Stimulated activated CD8-positive, alpha-beta memory T cell treated with anti-CD3 and anti-CD28 coated beads, Interleukin-15, amount 100 ng/mL, for 24 hours (primary cell): Measurements from ENCODE around the gene PHF12.
"Not testable (repeated sequence)": the region's sequence is repeated elsewhere in the genome, so short reads cannot be mapped to it uniquely, and the experiment has no call there.

ENCODE experiments used
- DNase-seq: peaks from one replicate; pipeline ENCODE4 v3.0.0-alpha.2; 2020; ENCODE audit warnings: low read depth

PHF12 gene

DNA sequence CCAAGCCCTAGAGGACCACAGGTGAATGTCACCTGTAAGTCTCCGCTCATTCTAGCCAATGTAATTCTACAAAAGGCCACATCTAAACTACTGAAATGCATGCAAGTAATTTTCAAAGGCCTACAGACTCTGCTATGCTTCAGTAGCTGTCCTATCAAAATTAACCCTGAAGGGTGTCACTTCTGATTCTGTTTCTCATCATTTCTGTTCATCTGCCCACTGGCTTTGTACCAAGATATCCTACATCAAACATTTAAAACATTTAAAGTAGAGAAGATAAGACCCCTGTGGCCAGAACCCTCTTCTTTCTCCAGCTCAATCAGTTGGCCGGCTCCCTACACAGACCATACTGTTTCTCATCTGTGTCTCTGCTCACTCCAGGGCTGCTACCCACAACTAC, 21.5 kb downstream of the PHF12 start:
- no peak for DNase-seq

DNA sequence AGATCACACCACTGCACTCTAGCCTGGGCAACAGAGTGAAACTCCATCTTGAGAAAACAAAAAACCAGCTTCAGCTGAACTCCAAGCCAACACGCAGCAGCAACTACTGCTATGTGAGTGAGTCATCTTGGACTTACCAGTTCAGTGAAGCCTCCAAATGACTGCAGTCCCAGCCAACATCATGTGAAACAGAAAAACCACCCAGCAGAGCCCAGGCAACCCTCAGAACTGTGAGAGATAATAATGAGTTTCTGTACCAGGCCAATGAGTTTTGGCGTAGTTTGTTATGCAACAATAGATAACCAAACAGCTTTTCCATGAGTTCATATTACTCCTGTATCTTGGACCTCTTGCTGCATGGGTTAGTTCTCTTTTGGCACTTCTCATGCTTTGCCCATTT, 23.3 kb downstream of the PHF12 start:
- DNase-seq = no peak

DNA sequence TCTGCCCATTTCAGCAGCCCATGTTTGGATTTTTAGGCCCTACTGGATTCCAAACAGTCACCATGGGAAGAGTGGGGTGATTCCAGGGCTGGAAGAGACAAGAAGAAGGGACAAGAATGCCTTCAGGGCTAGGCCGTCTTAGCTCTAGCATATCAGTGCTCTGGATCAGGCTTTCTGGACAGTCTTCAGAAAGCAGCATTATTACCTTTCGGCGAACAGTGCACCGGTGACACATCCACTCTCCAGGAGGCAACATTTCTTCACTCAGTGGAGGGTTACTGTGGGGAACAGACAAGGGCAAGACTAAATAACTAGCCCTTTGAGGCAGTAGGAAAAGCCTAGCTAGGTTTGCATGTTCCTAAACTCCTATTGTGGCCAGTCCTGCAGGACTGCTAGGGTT, 24.5 kb downstream of the PHF12 start:
- no peak for DNase-seq

DNA sequence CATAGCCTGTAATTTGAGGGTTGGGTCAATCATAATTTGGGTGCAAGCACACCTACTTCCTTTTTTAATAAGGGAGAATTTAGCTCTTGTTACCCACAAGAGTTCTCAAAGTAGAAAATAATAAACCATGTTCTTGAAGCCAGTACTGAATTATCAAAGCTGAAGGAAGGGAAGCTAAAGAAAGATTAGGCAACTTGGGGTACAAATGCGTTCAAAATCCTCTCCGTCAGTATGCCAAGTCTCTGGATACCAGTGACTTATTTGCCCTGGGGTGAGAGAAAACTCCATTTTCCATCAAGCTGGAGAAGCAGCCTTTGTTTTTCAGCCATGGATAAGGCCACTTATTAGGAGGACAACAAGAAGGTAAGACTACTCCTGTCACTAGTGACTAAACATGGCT, 25.0 kb downstream of the PHF12 start:
- no peak for DNase-seq

DNA sequence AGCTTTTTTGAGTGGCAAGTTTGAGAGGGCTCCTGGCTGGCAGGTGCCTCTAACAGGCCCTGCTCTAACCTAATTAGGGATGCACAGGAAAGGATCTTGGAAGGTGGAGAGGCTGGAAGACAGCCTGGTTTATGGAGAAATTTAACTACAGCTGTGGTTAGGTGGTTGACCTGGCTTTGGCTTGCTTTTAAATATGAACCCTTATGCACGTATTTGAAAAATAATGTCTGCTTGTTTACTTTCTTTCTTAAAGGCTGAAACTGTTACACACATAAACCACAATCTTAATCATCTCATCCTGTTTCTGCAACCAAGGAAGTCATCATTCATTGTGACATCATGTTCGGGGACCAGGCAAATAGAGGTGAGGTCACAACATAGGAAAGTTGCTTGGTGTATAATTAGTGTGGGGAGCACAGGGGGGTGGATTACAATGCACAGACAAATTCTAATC, 25.4 kb downstream of the PHF12 start:
- no peak for DNase-seq

DNA sequence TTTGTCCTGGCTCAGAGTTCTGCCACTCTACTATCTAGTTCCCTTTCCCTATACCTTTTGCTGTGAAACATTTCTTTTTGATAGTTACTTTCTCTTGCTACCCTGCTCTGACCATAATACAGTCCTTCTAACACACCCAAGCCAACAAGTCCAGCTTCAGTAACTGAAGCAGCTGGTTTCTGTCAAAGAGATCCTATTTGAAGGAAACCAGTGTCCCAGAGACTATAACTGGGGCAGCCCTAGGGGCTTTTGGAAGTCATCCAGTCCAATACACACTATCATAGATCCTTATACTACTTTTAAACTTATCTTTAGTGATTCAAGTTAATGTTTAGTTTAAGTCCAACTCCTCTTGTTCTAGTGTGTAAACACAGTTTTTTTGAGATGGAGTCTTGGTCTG, 31.1 kb downstream of the PHF12 start:
- DNase-seq = no peak

DNA sequence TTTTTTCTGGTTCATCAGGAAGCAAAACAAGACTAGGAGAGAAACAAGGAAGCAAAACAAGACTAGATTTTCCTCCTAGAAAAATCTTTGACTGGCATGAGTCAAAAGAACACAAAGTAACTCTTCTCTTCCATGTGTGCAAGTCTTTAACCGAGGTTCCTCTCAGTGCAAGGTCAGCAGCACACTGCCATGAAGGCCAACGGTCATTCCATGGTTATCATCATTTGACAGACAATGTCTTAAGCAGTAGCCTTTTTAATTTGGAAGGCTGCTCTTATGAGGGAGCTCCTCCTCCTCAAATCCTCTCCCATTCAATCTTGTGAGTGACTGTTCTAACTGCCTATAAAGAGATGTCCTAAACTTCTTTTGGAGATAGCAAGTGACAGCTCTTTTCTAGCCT, 33.0 kb downstream of the PHF12 start:
- no peak for DNase-seq

DNA sequence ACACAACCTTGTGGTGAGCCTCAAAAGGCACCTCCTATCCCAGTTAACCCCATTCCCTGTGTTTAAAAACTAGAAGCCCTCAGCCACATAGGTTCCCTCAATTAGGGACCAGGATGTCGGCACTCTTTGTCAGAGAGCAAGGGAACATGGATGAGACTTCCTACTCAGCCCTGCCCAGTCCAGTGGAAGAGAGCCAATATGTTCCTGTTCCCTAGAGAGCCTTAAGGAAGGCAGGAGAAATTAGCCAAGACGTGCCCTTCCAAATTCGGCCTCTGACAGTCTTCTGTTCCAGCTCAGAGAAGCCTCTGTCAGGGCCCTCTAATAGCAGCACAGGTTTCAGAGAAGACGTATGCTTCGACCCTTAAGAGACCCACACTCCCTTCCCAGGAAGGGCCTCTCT, 33.9 kb downstream of the PHF12 start:
- no peak for DNase-seq

DNA sequence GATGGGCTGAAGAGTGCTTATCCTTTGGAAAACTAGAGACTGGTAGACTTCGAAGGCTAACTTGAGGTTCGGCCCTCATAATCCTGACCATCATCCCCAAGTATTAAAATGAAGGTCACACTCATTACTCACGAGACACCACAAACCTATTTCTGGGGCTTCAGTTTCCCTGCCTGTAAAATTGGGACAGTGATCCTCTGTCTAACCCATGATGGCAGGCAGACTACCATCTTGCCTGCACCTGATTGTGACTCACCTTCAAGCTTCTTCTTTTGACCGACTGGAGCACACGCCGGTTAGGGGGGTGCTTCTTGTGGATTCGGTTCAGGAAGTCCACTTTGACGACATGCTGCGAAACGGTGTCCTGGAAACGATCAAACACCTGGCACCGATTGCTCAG, 34.3 kb downstream of the PHF12 start:
- no peak for DNase-seq

DNA sequence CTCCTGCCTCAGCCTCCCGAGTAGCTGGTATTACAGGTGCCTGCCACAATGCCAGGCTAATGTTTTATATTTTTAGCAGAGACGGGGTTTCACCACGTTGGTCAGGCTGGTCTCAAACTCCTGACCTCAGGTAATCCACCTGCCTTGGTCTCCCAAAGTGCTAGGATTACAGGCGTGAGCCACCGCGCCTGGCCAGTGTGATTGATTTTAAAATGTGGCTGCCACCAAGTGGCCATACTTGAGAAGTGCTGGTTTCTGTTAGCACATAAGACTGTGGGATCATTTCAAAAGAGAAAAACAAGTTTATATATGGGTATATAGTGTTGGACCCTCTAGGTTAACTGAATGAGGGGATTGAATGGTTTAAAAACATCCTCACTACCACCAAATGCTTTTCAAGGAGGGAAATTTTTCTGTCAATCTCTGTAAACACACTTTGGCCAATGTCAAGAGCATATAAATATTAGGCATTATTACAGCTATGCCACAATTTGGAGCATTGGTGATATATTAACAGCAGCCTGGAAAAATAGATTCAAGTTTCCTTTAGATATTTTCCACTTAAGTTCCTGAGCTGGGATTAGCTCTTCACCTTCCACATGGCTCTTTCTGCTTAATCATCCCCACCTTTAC, 34.9 kb downstream of the PHF12 start:
- no peak for DNase-seq

DNA sequence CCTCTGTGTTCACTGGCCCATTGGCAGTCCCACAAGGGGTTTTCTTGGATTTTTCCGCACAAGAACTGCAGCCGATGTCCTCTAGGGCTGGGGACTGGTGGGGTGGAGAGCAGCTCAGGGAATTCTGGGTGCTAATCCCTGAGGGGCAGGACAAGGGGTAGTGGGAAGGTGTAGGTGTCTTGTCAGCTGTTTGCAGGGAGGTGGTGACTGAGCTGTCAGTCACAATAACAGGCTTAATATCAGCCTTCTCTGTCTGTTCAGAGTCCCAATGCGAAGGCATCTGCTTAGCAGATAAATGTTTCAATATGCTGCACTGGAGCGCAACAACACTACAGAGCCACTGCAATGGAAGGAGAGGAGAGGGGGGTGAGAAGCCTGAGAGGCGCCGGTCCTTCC, 38.4 kb downstream of the PHF12 start:
- DNase-seq = no peak

DNA sequence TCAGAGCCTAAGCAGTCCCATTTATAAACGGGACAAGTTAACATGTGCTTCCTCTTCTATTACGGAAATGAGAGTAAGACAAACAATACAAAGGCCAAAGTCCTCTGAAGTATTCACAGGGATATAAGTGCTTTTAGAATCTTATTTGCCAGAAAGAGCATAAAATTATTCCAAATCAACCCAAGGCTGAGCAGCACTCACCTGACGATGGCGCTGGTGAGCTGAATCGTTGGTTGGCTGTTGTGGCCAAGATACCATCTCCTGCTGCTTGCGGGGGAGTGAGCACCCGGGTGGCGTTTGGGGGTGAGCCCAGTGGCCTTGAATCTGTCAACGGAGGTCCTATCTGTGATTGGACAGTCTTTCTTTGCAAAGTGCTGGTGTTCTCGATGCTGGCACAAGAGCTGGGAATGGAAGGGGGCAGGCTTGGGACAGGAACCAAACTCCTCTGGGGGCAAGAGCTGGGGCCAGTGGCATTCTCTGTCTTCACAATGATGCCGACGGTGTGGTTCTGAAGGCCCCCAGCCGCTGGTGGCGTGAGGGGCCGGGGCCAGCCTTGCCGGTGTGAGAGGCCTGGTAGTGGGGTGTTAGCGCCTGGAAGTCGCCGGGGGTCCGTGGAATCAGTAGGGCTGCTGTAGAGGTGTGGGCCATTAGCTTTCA, 38.9 kb downstream of the PHF12 start:
- DNase-seq = no peak

DNA sequence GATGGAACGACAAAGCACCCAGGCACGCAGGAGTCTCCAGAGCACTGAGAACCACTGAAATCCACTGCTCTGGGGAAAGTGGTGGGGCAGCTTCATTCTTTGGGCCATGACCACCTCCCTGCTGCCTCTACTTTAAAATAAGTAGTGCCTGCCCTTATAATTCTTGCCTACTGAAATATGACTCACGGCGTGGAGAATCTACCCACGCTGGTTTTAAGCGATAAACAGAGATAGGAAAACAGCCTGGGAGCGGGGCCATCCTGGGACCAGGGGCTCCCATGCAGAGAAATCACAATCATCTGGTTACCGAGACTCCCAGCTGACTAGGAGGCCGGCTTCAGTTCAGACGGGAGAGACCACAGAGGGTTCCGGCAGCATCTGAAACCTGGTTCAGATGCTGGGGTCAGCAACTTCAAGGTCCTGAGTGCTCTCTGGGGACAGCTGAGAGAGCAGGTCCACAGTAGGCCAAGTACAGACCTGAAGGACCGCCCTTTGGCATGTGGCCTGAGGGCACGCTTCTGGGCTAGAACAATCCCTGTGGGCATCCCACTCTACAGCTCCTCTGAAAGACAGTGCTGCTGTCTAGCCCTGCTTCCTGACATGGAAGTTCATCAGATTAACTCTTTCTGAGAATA, 39.8 kb downstream of the PHF12 start:
- DNase-seq = no peak

DNA sequence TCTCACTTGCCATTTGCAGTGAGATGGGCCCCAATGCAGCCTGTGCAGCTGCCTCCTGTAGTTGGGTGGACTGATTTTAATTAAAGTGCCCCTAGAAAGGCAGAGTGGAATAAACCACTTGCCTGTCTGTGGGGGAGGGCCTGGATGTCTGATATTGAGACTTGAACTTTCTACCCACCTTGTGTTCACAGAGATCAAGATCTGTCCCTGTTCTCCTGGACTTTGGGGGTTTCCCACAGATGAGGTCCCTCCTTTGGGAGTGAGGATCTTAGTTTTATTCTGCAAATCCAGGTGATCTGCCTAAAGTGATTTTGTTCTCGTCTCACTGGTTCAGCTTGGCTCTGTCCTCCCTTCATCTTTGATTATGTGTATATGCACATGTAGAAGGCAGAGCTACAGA, 40.8 kb downstream of the PHF12 start:
- DNase-seq = no peak

DNA sequence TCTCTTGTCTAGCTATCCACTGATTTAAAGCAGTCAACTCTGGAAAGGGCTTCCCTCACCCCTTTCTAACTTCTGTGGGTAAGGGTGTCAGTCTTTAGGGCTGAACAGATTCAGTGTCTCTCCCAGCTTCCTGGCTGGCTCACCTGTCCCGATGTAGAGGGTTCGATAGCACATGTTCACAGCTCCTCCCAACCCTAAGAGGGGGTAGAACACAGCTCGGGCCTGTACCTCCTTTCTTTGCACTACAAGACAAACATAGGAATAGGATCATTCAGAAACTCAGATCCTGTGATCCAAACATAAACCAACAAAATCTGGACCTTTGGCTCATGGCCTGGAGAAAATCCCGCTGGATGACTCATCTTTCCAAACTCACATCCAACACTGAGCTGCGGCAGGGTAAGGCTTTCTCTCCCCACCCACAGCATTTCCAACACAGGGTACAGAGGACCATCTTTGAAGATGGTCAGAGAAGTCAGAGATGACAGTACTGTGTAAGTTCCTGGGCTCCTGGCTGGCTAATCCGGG, 42.6 kb downstream of the PHF12 start:
- DNase-seq = no peak

DNA sequence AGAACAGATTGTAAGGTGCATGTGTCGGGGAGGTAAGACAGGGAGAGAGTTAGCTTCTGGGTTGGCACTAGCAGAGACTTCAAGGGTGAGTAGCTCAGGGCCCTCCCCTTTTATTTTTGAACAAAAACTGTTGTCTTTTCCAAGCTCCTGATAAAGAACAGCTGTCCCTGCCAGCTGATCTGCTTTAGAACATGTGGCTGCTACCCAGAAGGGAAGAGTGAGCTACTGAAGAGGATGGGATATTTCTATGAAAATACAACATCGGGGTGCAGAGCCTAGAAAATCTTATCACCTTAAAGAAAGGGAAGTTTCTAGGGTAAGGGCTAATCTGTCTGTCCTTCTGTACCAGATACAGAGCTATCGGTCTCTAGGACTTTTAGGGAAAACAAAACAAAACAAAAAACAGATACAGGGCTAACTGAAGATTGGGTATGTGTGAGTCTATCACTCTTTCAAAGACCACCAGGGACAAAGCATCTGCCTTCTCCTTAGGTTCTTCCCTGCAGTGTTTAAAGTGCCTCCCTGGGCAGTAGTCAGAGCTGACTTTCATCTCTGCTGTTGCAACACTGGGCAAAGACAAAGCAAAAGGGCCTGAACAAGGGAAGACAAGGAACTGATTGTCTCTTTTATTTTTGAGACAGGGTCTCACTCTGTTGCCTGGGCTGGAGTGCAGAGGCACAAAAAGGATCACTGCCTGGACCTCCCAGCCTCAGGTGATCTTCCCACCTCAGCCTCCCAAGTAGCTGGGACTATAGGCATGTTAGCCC, 43.4 kb downstream of the PHF12 start:
- no peak for DNase-seq

DNA sequence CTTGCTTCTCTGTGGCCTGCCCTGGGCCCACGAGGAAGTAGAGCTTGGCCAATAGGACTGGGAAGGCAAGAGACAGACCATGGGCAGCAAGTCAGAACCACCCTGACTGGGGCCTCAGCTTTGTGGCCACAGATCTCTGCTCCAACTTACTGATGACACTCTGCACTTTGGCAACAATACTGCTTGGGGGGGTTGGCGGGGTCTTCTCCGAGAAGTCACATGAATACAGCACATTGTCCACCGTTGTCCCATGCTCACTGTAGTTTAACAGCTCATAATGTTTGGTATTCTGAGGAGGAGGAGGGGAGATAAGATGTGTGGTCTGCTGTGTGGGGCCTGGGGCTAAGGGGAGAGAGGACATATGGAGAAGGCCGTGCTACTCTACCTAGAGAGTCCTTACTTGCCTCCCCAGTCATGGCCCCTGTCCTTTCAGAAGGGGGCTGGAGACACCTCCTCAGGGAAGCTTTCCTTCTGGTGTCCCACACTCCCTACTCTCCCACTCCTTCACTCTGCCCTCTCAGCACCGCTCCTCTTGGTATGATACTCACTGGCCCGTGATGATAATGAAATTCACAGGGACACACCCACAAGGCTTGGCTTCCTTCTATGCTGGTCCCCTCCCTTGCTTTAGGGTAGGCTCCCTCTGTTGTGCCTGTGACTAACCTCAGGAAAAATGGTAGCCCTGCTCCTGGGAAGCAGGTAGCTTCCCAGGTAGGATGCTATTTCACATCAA, 44.4 kb downstream of the PHF12 start:
- no peak for DNase-seq

DNA sequence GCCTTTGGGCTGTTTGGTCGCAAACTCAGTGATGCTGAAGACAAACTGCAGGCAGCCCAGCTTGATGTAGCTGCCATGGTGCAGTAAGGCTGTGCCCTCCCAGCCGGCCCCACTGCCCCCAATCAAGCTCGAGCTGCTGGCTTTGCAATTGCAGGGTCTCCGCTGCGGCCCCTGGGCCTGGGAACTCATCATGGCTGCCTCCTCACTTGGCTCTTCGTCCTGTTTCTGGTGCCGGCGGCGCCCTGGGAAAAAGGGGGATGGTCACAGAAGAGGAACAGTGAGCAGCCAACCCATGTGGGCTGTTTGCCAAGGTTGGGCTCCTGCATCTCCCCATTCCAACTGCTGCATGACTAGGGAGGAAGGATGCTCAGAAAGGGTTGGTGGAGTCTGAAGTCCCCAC, 45.0 kb downstream of the PHF12 start:
- DNase-seq = no peak

DNA sequence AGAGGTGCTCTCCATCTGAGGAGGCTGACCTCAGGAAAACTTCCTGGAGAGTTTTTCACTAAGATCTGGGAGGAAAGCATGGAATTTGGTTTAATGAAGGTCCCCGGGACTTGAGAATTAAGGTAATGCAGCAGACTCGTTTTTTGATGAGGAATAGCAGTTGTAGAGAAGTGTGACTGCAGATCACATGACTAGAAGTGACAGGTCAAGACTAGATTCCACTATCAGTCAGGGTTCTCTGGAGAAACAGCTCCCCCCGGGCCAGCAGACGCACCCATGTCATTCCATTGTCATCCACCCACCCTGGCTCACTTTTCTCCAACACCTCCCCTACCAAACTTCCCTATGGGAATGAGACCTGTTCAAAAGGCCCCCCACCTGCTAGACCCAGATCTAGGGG, 46.5 kb downstream of the PHF12 start:
- DNase-seq = no peak

DNA sequence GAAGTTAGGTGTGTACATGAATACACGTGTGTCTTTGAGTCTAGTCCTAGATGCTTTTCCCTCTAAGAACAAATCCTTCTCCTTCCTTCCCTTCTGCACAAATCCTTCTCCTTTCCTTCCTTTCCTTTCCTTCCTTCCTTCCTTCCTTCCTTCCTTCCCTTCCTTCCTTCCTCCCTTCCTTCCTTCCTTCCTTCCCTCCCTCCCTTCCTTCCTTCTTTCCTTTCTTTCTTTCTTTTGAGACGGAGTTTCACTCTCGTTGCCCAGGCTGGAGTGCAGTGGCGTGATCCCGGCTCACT, 47.8 kb downstream of the PHF12 start:
- DNase-seq = not testable (repeated sequence)

DNA sequence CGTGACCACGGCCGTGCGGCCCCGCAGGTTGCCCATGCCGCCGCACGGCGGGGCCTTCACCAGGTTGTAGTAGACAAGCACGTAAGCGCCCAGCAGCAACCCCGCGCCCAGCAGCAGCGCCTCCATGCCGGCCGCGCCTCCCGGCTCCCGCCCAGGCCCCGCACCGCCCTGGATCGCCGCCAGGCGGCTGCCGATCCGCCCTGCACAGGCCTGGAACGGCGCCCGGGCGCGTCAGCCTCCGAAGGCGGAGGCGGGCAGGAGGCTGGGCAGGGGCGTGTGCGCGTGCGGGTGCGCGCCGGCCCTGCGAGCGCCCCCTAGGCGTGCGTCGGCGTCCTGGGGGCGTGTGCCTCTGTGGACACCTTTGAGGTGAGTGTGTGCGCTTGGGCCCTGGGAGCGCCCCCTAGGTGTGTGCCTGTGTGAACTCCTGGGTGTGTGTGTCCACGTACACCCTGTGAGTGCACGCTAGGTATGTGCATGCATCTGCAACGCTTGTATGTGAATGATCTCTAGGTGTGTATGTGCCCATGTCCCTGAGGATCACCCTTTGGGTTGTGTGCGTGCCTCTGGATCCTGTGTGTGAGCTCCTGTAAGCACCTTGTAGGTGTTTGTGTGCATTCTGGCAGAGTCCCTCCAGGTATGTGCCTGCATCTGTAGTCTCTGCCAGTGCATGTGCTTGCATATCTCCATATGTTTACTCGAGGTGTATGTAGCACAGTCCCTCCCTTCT, 48.3 kb downstream of the PHF12 start, which contains the start of gene DHRS13:
DHRS13 (minus strand) TSS at position 261 of the 727 bp plus-strand sequence; CDS start at position 126, 135 bp downstream.
- peak; percentile 85 for DNase-seq
